HCT116 (cell line): ENCODE data around the gene MADCAM1. TPM values are rescaled to one million over a fixed set of nuclear protein-coding genes. Genes with fewer than 3 reads are reported as not detected.

ENCODE experiments used
- ATAC-seq: fragments of 200-7000 bp; cut with Tn5 transposase; 2 replicates; pipeline ENCODE4 v1.9.1; 2020; ENCODE audit warnings: mild to moderate bottlenecking, moderate library complexity
- BruUV-seq: library from RNA; stranded (reverse); fragments of 400-500 nt; replicated peaks from 2 replicates; lab custom pipeline; 2021; lab: Mats Ljungman, UMichigan
- CTCF ChIA-PET: fragments of 300-600 bp; sonication (Branson Sonifier 250); formaldehyde crosslinking; loops from one replicate; lab custom pipeline; 2021; ENCODE audit warnings: antibody characterized with exemption; lab: Charles Lee
- POLR2A ChIA-PET: fragments of 300-600, 350-600 bp; sonication (Branson Sonifier 250); formaldehyde crosslinking; loops from one replicate; lab custom pipeline; 2021; ENCODE audit warnings: antibody characterized with exemption; lab: Charles Lee
- RAD21 ChIA-PET, 2 experiments: fragments of 300-600 bp; sonication (Branson Sonifier 250); formaldehyde crosslinking; loops; one replicate each; lab custom pipeline; 2023; ENCODE audit warnings: low total read pairs in 2 of 2; ENCODE audit not compliant: uncharacterized antibody in 2 of 2, unreplicated experiment in 2 of 2, low non-redundant PET in 1 of 2; lab: Charles Lee
- DNase-seq: peaks from one replicate; pipeline ENCODE4 v3.0.0-alpha.2; 2010; ENCODE audit warnings: low read depth, low spot score
- H2AFZ ChIP-seq: fragments of 200-600 bp; shearing (Covaris generic), sonication (generic); 2 replicates; pipeline ENCODE4 v1.6.1; 2017; ENCODE audit warnings: low read depth, mixed run types, mixed read lengths, antibody characterized with exemption, low read length; ENCODE audit not compliant: poor library complexity, severe bottlenecking
- H3K27ac ChIP-seq: 2 replicates; pipeline ENCODE4 v1.5.1; 2012; ENCODE audit warnings: low read depth, low read length
- H3K27me3 ChIP-seq: fragments of 200-600 bp; sonication (generic); 2 replicates; pipeline ENCODE4 v1.6.1; 2016; ENCODE audit warnings: mixed run types, low read length, mixed read lengths; ENCODE audit not compliant: insufficient read depth
- H3K36me3 ChIP-seq, 2 experiments: fragments of 200-500 bp in 1 of 2; fragments of 200-600 bp in 1 of 2; sonication (Bioruptor generic) in 1 of 2; sonication (generic) in 1 of 2; 2 replicates each; pipeline versions ENCODE4 v1.5.1 to v1.6.1; 2014 to 2016; ENCODE audit warnings: low read length in 2 of 2, inconsistent platforms in 1 of 2, mixed read lengths in 1 of 2, mixed run types in 1 of 2; ENCODE audit not compliant: insufficient read depth in 2 of 2, control insufficient read depth in 1 of 2
- H3K4me1 ChIP-seq, 2 experiments: fragments of 200-600 bp in 1 of 2; sonication (generic) in 1 of 2; 2 replicates each; pipeline versions ENCODE4 v1.5.1 to v1.6.1; 2012 to 2017; ENCODE audit warnings: low read length in 2 of 2, inconsistent platforms in 1 of 2, mild to moderate bottlenecking in 1 of 2, mixed read lengths in 1 of 2, mixed run types in 1 of 2, moderate library complexity in 1 of 2; ENCODE audit not compliant: insufficient read depth in 2 of 2, control insufficient read depth in 1 of 2
- H3K4me2 ChIP-seq: fragments of 200-600 bp; sonication (generic); 2 replicates; pipeline ENCODE4 v1.6.1; 2017; ENCODE audit warnings: mixed run types, low read length, mixed read lengths
- H3K4me3 ChIP-seq, 2 experiments: fragments of 200-600 bp in 1 of 2; sonication (generic) in 1 of 2; replicated peaks in 1 of 2; 2 replicates each; pipeline ENCODE4 v1.5.1; 2011 to 2016; ENCODE audit warnings: low read length in 2 of 2, control low read depth in 1 of 2, low read depth in 1 of 2, mild to moderate bottlenecking in 1 of 2, mixed read lengths in 1 of 2, mixed run types in 1 of 2
- H3K79me2 ChIP-seq: fragments of 200-600 bp; sonication (generic); 2 replicates; pipeline ENCODE4 v1.6.1; 2017; ENCODE audit warnings: mild to moderate bottlenecking, mixed run types, low read length, moderate library complexity, mixed read lengths; ENCODE audit not compliant: insufficient read depth
- H3K9ac ChIP-seq: fragments of 200-600 bp; sonication (generic); 2 replicates; pipeline ENCODE4 v1.6.1; 2016; ENCODE audit warnings: low read length, mixed read lengths
- H3K9me2 ChIP-seq: fragments of 200-600 bp; sonication (generic), shearing (Covaris generic); 2 replicates; pipeline ENCODE4 v1.6.1; 2017; ENCODE audit warnings: mixed run types, mild to moderate bottlenecking, moderate library complexity; ENCODE audit not compliant: insufficient read depth
- H3K9me3 ChIP-seq, 2 experiments: fragments of 200-500 bp in 1 of 2; fragments of 200-600 bp in 1 of 2; sonication (Bioruptor generic) in 1 of 2; sonication (generic) in 1 of 2; 2 replicates each; pipeline ENCODE4 v1.6.1; 2014 to 2017; ENCODE audit warnings: low read length in 2 of 2, mixed read lengths in 2 of 2, inconsistent platforms in 1 of 2, low read depth in 1 of 2, mild to moderate bottlenecking in 1 of 2, mixed run types in 1 of 2, moderate library complexity in 1 of 2; ENCODE audit not compliant: control insufficient read depth in 1 of 2, insufficient read depth in 1 of 2
- H4K20me1 ChIP-seq: fragments of 200-600 bp; sonication (generic), shearing (Covaris generic); 2 replicates; pipeline ENCODE4 v1.6.1; 2017; ENCODE audit warnings: mixed run types, mild to moderate bottlenecking, moderate library complexity; ENCODE audit not compliant: insufficient read depth
- ATF3 ChIP-seq: IDR thresholded peaks from 2 replicates; pipeline ENCODE4 v1.6.1; 2012
- CEBPB ChIP-seq: IDR thresholded peaks from 2 replicates; pipeline ENCODE4 v1.6.1; 2012; ENCODE audit warnings: low read depth
- EZH2 ChIP-seq: fragments of 200-600 bp; sonication (generic); IDR thresholded peaks from 2 replicates; pipeline ENCODE4 v1.6.1; 2017; ENCODE audit warnings: antibody characterized with exemption, mixed run types
- EZH2phosphoT487 ChIP-seq: fragments of 200-600 bp; IDR thresholded peaks from 2 replicates; pipeline ENCODE4 v1.6.1; 2018; ENCODE audit warnings: antibody characterized with exemption, borderline replicate concordance
- FOSL1 ChIP-seq: IDR thresholded peaks from 2 replicates; pipeline ENCODE4 v1.6.1; 2012; ENCODE audit warnings: low read depth
- JUND ChIP-seq: IDR thresholded peaks from 2 replicates; pipeline ENCODE4 v1.6.1; 2012
- REST ChIP-seq: IDR thresholded peaks from 2 replicates; pipeline ENCODE4 v1.6.1; 2012; ENCODE audit warnings: low read depth
- SP1 ChIP-seq: IDR thresholded peaks from 2 replicates; pipeline ENCODE4 v1.6.1; 2012; ENCODE audit warnings: low read depth
- SRF ChIP-seq: IDR thresholded peaks from 2 replicates; pipeline ENCODE4 v1.6.1; 2012; ENCODE audit warnings: low read depth
- ZBTB33 ChIP-seq: IDR thresholded peaks from 2 replicates; pipeline ENCODE4 v1.6.1; 2011; ENCODE audit warnings: mild to moderate bottlenecking, low read length, moderate library complexity; ENCODE audit not compliant: insufficient replicate concordance; ENCODE audit errors: extremely low read depth
- ZNF274 ChIP-seq: fragments of 200-500 bp; sonication (Bioruptor generic); IDR thresholded peaks from 2 replicates; pipeline ENCODE4 v1.6.1; 2014; ENCODE audit warnings: mild to moderate bottlenecking, low read depth, low read length, inconsistent platforms
- intact Hi-C: fragments of 100-400 bp; cut with micrococcal nuclease; formaldehyde crosslinking; loops from 2 replicates; pipeline ENCODE4 v1.10.0; 2022
- total RNA-seq: library from RNA; stranded (reverse); gene quantifications from one replicate; pipeline ENCODE4 v1.2.1, GENCODE V29; 2021; ENCODE audit not compliant: unreplicated experiment

MADCAM1 gene
- total RNA-seq, 1 experiment from 2014 or later: 0.57 TPM

GRCh38 chr19:517721-518597 lies 21.7 kb downstream of the MADCAM1 start (continued):
- no peak for TF ChIP-seq REST
- TF ChIP-seq SP1: no peak

- ChIA-PET POLR2A (no interaction called here), CTCF (no interaction called here), RAD21 (no interaction called here)
- no peak overlapping the region for H3K27ac ChIP-seq
- intact Hi-C loops: no loop called here
- ATAC-seq (no peak), DNase-seq (no peak)
- H3K4me1 ChIP-seq: no peaks in the 10 kb centered on the region
- H3K27me3 ChIP-seq: no peaks in the 10 kb centered on the region
- BruUV-seq: no TSS peak
- no peaks in the 10 kb centered on the region for H3K79me2 ChIP-seq
- no peak overlapping the region for H2AFZ ChIP-seq
- H3K4me2 ChIP-seq: no peak overlapping the region
- H3K9me3 ChIP-seq: no peaks in the 10 kb centered on the region
- no peak overlapping the region for H3K9ac ChIP-seq
- no peaks in the 10 kb centered on the region for H4K20me1 ChIP-seq
- 0 out of 4 replicates have a peak, but pooled peaks cover 0 to 3% of the 10 kb centered on the region in 2 experiments for H3K36me3 ChIP-seq
- no peaks in the 10 kb centered on the region for H3K9me2 ChIP-seq
- no peak for TF ChIP-seq ATF3
- no peak for TF ChIP-seq CEBPB
- no peak for TF ChIP-seq SRF
- TF ChIP-seq ZBTB33: no peak
- no peak for TF ChIP-seq EZH2
- TF ChIP-seq JUND: no peak
- no peak for TF ChIP-seq FOSL1
- TF ChIP-seq EZH2phosphoT487: no peak
- TF ChIP-seq ZNF274: no peak
- no peak overlapping the region for H3K4me3 ChIP-seq
Observed at GRCh38 chr19:518598-519231, 22.4 kb downstream of the MADCAM1 start.
